Measurements from ENCODE around the gene RPL29. TPM values are rescaled to one million over a fixed set of nuclear protein-coding genes. Genes with fewer than 3 reads are reported as not detected.

Gene RPL29
- total and polyA plus RNA-seq, 2 experiments from 2014 or later = 844 to 1,533 TPM

DNA sequence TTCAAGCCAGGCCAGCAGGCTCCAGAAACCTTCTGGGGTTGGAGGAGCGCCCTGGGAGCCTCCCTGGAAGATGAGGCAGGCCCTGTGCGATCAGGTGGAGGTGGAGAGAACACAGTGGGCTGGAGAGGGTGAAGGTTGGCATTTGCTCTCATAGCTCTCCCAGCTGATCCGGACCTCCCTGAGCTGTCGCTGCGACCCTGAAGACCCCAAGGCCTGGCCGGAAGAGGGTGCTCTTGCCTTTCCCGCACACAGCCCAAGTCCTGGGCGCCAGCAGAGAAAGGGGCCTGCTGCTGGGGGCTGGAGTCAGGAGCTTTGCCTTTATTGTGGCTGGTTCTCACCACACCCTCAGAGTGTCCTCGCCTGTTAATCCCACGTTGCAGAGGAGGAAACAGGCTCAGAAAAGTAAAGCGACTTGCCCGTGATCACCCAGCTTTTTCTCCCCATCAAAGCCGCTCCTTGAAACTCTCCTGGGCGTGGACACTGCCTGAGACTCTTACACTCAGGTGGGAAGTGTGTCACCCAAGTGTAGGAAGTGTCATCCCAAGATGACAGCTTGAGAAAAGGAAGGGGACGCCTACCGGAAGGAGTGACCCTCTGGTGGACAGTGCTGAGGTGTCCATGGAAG is 8.6 kb upstream of the RPL29 start:
- TF ChIP-seq, protein P1, sequence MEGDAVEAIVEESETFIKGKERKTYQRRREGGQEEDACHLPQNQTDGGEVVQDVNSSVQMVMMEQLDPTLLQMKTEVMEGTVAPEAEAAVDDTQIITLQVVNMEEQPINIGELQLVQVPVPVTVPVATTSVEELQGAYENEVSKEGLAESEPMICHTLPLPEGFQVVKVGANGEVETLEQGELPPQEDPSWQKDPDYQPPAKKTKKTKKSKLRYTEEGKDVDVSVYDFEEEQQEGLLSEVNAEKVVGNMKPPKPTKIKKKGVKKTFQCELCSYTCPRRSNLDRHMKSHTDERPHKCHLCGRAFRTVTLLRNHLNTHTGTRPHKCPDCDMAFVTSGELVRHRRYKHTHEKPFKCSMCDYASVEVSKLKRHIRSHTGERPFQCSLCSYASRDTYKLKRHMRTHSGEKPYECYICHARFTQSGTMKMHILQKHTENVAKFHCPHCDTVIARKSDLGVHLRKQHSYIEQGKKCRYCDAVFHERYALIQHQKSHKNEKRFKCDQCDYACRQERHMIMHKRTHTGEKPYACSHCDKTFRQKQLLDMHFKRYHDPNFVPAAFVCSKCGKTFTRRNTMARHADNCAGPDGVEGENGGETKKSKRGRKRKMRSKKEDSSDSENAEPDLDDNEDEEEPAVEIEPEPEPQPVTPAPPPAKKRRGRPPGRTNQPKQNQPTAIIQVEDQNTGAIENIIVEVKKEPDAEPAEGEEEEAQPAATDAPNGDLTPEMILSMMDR (IDR thresholded peaks at IDR 0.05; ENCODE audit: low read depth, low read length) = peak; percentile 74
- peak; percentile 73 to 88 for DNase-seq (ENCODE audit: low read depth in 1 of 2, low spot score in 1 of 2)
- no peaks in the 10 kb centered on the region for H3K36me3 ChIP-seq
- no peaks in the 10 kb centered on the region for H3K9me3 ChIP-seq (ENCODE audit: low read depth)
- no peaks in the 10 kb centered on the region for H3K27me3 ChIP-seq
- H3K27ac ChIP-seq = peak overlapping the region; percentile 91
- no peak overlapping the region for H3K4me3 ChIP-seq
- peaks cover 35% of the 10 kb centered on the region for H3K4me1 ChIP-seq (ENCODE audit: low read depth)

DNA sequence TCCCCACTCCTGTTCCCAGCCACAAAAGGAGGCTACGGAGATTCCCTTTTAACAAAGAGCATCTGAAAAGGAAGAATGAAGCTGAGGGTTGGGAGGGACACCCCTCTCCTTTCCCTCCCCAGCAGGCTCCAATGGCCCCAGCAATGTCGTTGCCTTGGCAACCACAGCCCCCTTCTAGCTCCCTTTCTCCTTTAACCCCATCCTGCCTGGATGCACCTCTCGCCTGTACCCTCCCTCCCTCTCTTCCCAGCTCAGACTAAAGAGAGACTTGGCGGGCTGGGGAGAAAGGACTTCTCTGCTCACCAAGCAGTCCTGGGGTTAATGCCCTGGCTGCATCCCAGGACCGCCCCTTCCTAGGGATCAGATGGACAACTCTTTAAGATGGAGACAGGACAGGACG is 7.1 kb upstream of the RPL29 start:
- Histone ChIP-seq H3K27me3 (no peaks in the 10 kb centered on the region), H3K27ac (no peak overlapping the region), H3K4me1 (ENCODE audit: low read depth) (peaks cover 36% of the 10 kb centered on the region), H3K4me3 (no peak overlapping the region), H3K9me3 (ENCODE audit: low read depth) (no peaks in the 10 kb centered on the region), H3K36me3 (no peaks in the 10 kb centered on the region)
- no peak for DNase-seq (ENCODE audit: low read depth in 1 of 2, low spot score in 1 of 2)
- TF ChIP-seq, protein P1 (IDR thresholded peaks at IDR 0.05; ENCODE audit: low read depth, low read length) = no peak

DNA sequence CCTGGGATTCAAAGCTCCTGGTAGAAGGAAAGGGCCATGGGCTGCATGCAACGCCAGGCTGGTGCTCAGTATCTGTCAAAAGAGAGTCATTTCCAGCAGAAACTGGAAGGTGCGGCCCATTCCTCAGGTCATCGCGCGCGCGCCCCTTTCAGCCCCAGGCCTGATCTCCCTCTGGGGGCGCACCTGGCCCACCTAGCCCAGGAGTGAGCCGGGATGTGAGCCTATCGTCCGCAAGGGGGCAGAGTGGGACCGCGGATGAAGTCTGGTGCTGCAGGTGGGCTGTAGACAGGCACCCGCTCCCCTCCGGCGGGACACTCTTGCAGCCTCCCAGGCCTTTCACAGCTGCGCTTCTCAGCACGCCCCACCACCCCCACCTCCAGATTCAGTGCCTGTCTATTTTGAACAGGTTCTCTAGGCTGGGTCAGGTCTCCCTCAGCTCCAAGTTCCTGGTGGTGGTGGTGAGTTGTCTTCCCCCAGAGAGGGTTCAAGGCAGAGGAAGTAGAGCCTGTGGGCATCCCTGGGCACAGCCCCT is 5.8 kb upstream of the RPL29 start:
- DNase-seq (ENCODE audit: low read depth in 1 of 2, low spot score in 1 of 2) = peak; percentile 65 to 90
- TF ChIP-seq, protein P1 (IDR thresholded peaks at IDR 0.05; ENCODE audit: low read depth, low read length) = peak; percentile 93
- Histone ChIP-seq H3K4me3 (no peak overlapping the region), H3K4me1 (ENCODE audit: low read depth) (peaks cover 23% of the 10 kb centered on the region), H3K27ac (no peak overlapping the region), H3K27me3 (no peaks in the 10 kb centered on the region), H3K36me3 (no peaks in the 10 kb centered on the region), H3K9me3 (ENCODE audit: low read depth) (no peaks in the 10 kb centered on the region)

DNA sequence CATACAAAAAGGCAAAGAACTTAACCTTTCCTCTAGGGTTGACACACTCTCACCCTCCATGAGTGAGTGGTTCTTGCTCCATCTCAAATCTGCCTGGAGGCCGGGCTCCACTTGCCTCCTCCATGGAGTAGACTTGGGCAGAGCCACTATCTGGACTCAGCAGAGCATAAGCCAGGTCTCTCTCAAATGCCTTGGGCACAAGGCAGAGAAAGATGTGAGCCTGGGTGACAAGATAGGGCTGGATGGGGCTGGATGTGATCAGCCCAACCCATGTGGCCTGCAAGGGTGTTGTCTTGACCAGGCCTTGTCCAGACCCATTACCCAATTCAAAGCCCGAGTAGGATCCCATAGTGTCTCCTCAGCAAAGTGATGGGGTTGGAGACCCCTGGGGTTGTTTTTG is 4.2 kb upstream of the RPL29 start:
- Histone ChIP-seq H3K27ac (no peak overlapping the region), H3K4me3 (no peak overlapping the region)
- TF ChIP-seq, protein P1 (IDR thresholded peaks at IDR 0.05; ENCODE audit: low read depth, low read length) = no peak

DNA sequence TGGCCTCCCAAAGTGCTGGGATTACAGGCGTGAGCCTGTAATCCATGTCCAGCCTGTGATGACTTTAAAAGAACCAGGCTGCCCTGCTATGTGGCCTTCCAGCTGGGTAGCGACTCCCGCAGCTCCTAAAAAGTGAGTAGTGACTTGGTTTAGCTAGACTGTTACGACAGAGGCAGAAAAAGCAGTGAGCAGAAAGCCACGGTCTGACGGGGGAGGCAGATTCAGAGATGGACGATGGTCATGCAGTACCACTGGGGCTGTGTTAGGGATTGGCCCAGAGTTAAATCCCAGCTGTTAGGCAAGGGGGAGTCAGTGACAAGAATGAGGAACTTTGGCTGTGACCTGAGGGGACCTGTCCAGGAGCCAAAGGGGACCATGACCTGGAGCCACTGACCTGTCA is 3.1 kb upstream of the RPL29 start:
- Histone ChIP-seq H3K36me3 (peaks cover 9% of the 10 kb centered on the region), H3K9me3 (ENCODE audit: low read depth) (no peaks in the 10 kb centered on the region), H3K27ac (no peak overlapping the region), H3K27me3 (no peaks in the 10 kb centered on the region), H3K4me1 (ENCODE audit: low read depth) (peaks cover 12% of the 10 kb centered on the region), H3K4me3 (no peak overlapping the region)
- TF ChIP-seq, protein P1 (IDR thresholded peaks at IDR 0.05; ENCODE audit: low read depth, low read length) = no peak
- DNase-seq (ENCODE audit: low read depth in 1 of 2, low spot score in 1 of 2) = no peak

More for the DNA sequence above, 4.2 kb upstream of the RPL29 start:
- DNase-seq (ENCODE audit: low read depth in 1 of 2, low spot score in 1 of 2) = no peak
- Histone ChIP-seq H3K9me3 (ENCODE audit: low read depth) (no peaks in the 10 kb centered on the region), H3K36me3 (no peaks in the 10 kb centered on the region), H3K27me3 (no peaks in the 10 kb centered on the region), H3K4me1 (ENCODE audit: low read depth) (peaks cover 11% of the 10 kb centered on the region)

Data from cardiac muscle cell (in vitro differentiated cells and primary cell).